GM18858 (cell line): Measurements from ENCODE around the gene SHD.
"Not testable (repeated sequence)": the region's sequence is repeated elsewhere in the genome, so short reads cannot be mapped to it uniquely, and the experiment has no call there.

ENCODE experiments used
- ATAC-seq: cut with Tn5 transposase; IDR thresholded peaks from one replicate; pipeline ENCODE4 v1.9.1; 2021; ENCODE audit not compliant: unreplicated experiment

SHD gene

DNA sequence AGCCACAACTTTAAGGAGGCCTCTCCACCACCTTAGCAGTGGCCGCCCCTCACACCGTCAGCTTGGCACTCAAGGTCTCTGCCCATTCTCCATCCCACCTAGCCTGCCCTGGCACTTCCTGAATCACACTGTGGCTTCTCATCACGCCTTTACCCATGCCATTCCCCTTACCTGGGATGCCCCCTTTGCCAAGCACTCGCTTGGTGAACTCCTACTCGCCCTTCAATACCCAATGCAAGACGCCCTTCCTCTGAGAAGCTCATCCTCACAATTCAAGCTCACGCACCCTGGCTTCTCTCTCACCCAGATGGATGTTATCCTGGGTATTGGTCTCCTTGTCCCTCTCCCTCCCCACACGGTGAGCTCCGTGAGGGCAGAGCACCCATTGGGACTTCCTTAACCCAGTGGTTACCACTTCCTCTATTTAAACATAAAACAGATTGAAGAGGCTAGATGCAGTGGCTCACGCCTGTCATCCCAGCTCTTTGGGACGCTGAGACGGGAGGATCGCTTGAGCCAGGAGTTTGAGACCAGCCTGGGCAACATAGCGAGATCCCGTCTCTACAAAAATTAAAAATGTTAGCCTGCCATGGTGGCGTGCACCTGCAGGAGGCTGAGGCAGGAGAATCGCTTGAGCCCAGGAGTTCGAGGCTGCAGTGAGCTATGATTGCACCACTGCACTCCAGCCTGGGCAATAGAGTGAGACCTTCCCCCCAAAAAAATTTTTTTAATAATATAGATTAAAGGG, 12.6 kb upstream of the SHD start:
- ATAC-seq: no peak

- no peak for ATAC-seq
Observed at GRCh38 chr19:4267101-4267900, 11.8 kb upstream of the SHD start.

GRCh38 chr19:4267901-4268815, 10.9 kb upstream of the SHD start:
- ATAC-seq: no peak

GRCh38 chr19:4268816-4269430, 10.1 kb upstream of the SHD start:
- ATAC-seq: no peak

GRCh38 chr19:4272894-4273293, 6.2 kb upstream of the SHD start:
- no peak for ATAC-seq

- ATAC-seq: not testable (repeated sequence)
Observed at GRCh38 chr19:4274321-4274686, 4.8 kb upstream of the SHD start.

DNA sequence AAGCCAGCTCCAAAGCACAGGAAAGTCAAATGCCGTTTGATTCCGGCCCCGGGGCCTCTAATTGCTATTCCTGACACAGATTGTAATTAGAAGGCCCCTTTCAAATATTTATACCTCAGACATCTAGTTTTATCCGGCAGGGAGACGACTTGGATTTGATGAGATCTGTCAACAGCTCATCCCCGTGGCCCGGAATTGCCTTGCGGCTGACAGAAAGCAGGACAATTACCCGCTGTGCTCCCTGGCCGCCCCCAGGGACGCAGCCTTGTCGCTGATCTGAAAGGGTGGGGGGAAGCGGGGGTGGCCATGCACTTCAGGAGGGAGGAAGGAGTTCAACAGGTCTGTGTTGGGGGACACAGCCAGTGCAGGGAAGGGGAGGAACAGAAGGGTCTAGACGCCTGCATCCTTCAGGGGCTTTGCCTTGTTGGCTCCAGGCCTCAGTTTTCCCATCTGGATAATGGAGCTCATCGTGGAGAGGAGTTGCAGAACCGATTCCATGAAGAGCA, 1.8 kb upstream of the SHD start:
- ATAC-seq: no peak

- no peak for ATAC-seq
Observed at GRCh38 chr19:4278010-4278409, 1.1 kb upstream of the SHD start.

DNA sequence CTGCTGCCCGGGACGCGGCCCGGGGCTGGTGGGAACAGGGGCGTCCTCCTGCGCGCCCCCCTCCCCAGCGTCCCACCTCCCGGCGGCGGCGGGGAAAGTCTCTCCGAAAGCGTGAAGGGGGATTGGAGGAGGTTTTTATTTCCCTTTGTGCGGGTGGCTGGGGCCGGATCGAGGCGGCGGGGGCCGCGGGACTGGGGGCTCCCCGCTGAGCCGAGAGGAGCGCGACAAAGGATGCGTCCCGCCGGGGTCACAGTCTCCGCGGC, 132 bp downstream of the SHD start:
- no peak for ATAC-seq

DNA sequence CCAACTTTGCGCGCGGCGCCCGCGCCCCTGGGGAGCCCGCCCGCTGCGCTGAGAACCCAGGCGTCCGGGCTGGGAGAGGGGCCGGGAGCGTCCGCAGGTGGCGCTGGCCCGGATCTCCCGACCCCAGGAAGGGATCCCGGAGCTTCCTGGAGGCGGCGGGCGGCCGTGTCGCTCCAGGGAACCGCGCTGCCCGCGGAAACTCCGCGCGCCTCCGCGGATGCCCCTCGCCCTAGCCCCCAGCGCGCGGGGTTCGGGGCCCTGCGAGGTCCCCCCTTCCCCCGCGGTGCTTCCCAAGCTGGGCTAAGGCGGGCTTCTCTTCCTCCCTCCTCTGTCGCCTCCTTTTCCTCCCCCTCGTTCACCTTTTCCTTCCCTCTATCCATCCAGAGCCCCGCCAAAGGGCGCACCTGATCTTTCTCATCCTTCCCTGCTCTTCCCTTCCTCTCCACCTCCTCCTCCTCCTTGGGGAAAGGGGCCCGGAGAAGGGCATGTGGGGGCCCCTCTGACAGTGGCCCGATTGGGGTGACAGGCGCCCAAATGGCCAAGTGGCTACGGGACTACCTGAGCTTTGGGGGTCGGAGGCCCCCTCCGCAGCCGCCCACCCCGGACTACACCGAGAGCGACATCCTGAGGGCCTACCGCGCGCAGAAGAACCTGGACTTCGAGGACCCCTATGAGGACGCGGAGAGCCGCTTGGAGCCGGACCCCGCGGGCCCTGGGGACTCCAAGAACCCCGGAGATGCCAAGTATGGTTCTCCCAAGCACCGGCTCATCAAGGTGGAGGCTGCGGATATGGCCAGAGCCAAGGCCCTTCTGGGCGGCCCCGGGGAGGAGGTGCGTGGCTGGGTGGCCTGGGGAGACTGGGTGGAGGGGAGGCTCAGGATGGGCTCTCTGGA, 710 bp downstream of the SHD start:
- no peak for ATAC-seq

DNA sequence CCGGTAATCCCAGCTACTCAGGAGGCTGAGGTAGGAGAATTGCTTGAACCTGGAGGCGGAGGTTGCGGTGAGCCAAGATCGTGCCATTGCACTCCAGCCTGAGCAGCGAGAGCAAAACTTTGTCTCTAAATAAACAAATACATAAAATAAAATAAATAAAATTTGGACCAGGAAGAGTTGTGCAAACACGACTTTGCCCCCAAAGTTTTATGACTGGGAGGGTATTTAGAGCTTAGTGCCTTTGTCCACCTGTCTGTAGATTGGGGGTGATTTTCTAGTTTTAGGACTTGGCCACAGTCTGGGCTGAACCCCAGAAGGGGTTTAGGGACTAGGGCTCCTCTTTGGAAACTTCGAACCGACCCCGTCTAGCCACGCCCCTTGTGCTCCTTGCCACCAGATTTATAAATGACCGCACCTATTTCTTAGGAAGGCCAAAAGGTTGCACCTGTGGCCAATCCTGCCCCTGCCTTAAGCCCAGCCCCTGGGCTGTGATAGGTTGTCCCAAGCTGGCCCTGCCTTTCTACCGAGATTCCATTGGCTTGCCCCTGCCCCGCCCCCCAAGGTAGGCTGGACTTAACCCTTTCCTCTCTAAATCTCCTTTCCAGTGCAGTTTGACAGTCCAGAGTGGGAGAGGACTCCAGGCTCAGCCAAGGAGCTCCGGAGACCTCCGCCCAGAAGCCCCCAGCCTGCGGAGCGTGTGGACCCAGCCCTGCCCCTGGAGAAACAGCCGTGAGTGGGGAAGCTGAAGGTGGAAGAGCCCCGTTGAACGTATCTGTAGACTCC, 5.3 kb downstream of the SHD start:
- no peak for ATAC-seq

- ATAC-seq: no peak
Observed at GRCh38 chr19:4284974-4285373, 5.9 kb downstream of the SHD start.

GRCh38 chr19:4286141-4286540, 7.1 kb downstream of the SHD start:
- not testable (repeated sequence) for ATAC-seq

DNA sequence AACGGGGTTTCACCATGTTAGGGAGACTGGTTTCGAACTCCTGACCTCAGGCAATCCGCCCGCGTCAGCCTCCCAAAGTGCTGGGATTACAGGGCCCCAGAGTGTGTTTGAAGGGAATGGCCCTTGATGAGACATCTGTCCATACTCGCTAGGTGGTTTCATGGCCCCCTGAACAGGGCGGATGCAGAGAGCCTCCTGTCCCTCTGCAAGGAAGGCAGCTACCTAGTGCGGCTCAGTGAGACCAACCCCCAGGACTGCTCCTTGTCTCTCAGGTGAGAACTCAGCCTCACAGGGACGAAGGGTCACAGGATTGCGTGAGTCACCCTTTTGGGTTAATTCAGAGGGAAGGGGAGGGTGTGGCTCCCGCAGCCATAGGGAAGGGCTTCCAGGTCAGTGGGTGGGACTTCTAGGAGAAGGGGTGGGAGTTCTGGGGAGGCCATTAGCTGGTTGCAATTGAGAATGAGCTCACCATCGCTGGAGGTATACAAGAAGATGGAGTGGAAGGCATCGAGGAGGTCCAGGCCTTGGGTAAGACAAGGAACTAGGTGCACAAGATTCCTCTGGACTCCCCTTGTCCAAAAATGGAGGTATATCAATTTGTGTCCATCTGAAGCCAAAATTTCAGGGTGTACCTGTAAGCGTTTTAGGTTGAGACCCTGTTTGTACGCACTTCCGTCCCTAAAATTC, 9.2 kb downstream of the SHD start:
- ATAC-seq: no peak

DNA sequence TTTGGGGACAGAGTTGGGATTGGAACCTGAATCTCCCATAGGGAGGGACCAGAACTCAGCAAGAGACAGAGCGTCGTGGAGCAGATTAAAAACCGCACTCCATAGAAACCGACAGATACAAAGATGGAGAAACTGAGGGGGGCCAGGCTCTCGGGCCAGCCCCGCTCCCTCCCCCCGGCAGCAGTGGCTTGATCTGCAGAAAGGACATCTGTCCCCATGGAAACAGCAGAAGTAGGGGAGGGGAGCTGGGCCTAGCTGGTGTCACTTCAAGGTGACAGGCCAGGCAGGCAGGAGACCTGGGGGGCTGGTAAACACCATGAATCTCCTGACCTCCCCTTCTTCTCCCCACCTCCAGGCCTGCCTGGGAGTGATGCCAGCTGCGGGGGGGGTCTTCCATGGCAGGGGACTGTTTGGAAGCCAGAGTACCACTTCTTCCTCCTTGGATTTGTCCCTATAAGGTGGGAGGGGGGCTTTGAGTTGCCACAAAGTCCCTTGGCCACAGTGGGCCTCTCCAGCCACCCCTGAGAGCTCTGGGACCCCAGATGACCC, 12.2 kb downstream of the SHD start:
- no peak for ATAC-seq

GRCh38 chr19:4292515-4292914, 13.4 kb downstream of the SHD start:
- no peak for ATAC-seq

GRCh38 chr19:4294389-4294788, 15.3 kb downstream of the SHD start:
- no peak for ATAC-seq

- ATAC-seq: no peak
Observed at GRCh38 chr19:4295972-4296771, 17.1 kb downstream of the SHD start.
